Natural killer cell (primary cell): ENCODE results near the gene DISC1. TPM values are rescaled to one million over a fixed set of nuclear protein-coding genes. Genes with fewer than 3 reads are reported as not detected.

Source experiments
- total RNA-seq, 4 donors: library from RNA; stranded (reverse); fragments of 120-200 nt in 1 of 4; gene quantifications; one replicate each; pipeline versions ENCODE4 v1.2.3 to v1.2.4, GENCODE V29; 2013 to 2022

DISC1 gene
- total RNA-seq, 3 donors from 2014 or later (not counting 1 experiment from before 2014, with no cell fraction given) = 5.9 to 10.7 (median 9.7) TPM

Other genes with a start within 250 kb of the DISC1 start
- 10 to 100 TPM; 14.2 to 27.5 (median 24.5) TPM for gene EGLN1, start 204.5 kb upstream of the DISC1 start, total RNA-seq
- gene TSNAX, start 98.1 kb upstream of the DISC1 start, total RNA-seq = 10 to 100 TPM; 35.6 to 49.3 (median 44.8) TPM